Right ventricle myocardium superior (tissue), 1 donor: Measurements from ENCODE around the gene GPRASP2. TPM values are rescaled to one million over a fixed set of nuclear protein-coding genes. Genes with fewer than 3 reads are reported as not detected.
A peak's percentile ranks its signal among the peaks of the same experiment; 100 is the strongest.
"Not testable (repeated sequence)": the region's sequence is repeated elsewhere in the genome, so short reads cannot be mapped to it uniquely, and the experiment has no call there.

Source experiments
- ATAC-seq: fragments of 200-7000 bp; cut with Tn5 transposase; one replicate; pipeline ENCODE4 v1.9.1; 2020; ENCODE audit warnings: mild to moderate bottlenecking; ENCODE audit not compliant: poor library complexity
- DNase-seq: peaks from one replicate; pipeline ENCODE4 v3.0.0-alpha.2; 2020
- intact Hi-C: fragments of 100-400 bp; cut with DNase I; formaldehyde crosslinking; loops from one replicate; pipeline ENCODE4 v1.11.2; 2022
- long read RNA-seq: library from polyadenylated mRNA; unstranded; transcript quantifications from one replicate; pipeline ENCODE4 v2.0.0, GENCODE V29; 2021
- total RNA-seq: library from RNA; stranded (reverse); fragmentation: NEBNext Ultra II Directional; extraction: Animal tissue kit (Norgen Biotek cat#: 25700); gene quantifications from one replicate; pipeline ENCODE4 v1.2.1, GENCODE V29; 2021
- donor health status: DM: no; HTN: yes; CAD: no; lungs with severe emphysema.

GPRASP2 gene
- 11.1 TPM for total RNA-seq
- long read RNA-seq, transcript GPRASP2-202 (5 exons, 581 nt) = major isoform, 13 of 68 reads
- long read RNA-seq, partial matches to known transcripts = 20 of 68 reads
- long read RNA-seq, other reads (novel, unspliced or antisense) = 35 of 68 reads

- intact Hi-C loops = no loop called here
- peak; percentile 75 for DNase-seq
- ATAC-seq = peak; percentile 96
Observed at GRCh38 chrX:102712216-102712966, at the start of gene GPRASP2. GPRASP2 (plus strand) TSS chrX:102712448; CDS start chrX:102714870, 2,422 bp downstream.

GRCh38 chrX:102663820-102664219 is 48.4 kb upstream of the GPRASP2 start:
- intact Hi-C loops = not testable (repeated sequence)

GRCh38 chrX:102667034-102667433 is 45.2 kb upstream of the GPRASP2 start:
- DNase-seq, intact Hi-C loops, ATAC-seq: not testable (repeated sequence)

More at GRCh38 chrX:102663820-102664219, 48.4 kb upstream of the GPRASP2 start:
- DNase-seq, ATAC-seq: not testable (repeated sequence)

GRCh38 chrX:102669526-102669925 is 42.7 kb upstream of the GPRASP2 start:
- DNase-seq = no peak

GRCh38 chrX:102672856-102673255 is 39.4 kb upstream of the GPRASP2 start:
- ATAC-seq (no peak), DNase-seq (no peak)
- intact Hi-C loops = no loop called here

More at GRCh38 chrX:102669526-102669925, 42.7 kb upstream of the GPRASP2 start:
- intact Hi-C loops = no loop called here
- ATAC-seq = no peak

- intact Hi-C loops, ATAC-seq, DNase-seq: not testable (repeated sequence)
Observed at GRCh38 chrX:102677479-102677878, 34.8 kb upstream of the GPRASP2 start.

GRCh38 chrX:102684772-102685520 is 27.3 kb upstream of the GPRASP2 start:
- intact Hi-C loops = no loop called here
- DNase-seq (no peak), ATAC-seq (no peak)

- ATAC-seq (no peak), DNase-seq (no peak)
- intact Hi-C loops = no loop called here
Observed at GRCh38 chrX:102694749-102695148, 17.5 kb upstream of the GPRASP2 start.

GRCh38 chrX:102696306-102696705 is 15.9 kb upstream of the GPRASP2 start:
- no peak for DNase-seq
- intact Hi-C loops = no loop called here
- ATAC-seq = no peak

- DNase-seq (no peak), ATAC-seq (no peak)
- intact Hi-C loops = no loop called here
Observed at GRCh38 chrX:102697494-102697893, 14.8 kb upstream of the GPRASP2 start.

- intact Hi-C loops = no loop called here
- no peak for ATAC-seq
- DNase-seq = no peak
Observed at GRCh38 chrX:102708900-102709299, 3.3 kb upstream of the GPRASP2 start.

- intact Hi-C loops = no loop called here
- no peak for DNase-seq
- peak; percentile 3 for ATAC-seq
Observed at GRCh38 chrX:102711872-102712215, 404 bp upstream of the GPRASP2 start.

- ATAC-seq (peak; percentile 86), DNase-seq (peak; percentile 45)
- intact Hi-C loops = no loop called here
Observed at GRCh38 chrX:102712981-102713625, 855 bp downstream of the GPRASP2 start.

- ATAC-seq (no peak), DNase-seq (no peak)
- intact Hi-C loops = no loop called here
Observed at GRCh38 chrX:102714994-102715393, 2.7 kb downstream of the GPRASP2 start.

- DNase-seq = no peak
- intact Hi-C loops = no loop called here
Observed at GRCh38 chrX:102715967-102716366, 3.7 kb downstream of the GPRASP2 start.

GRCh38 chrX:102720237-102721168 is 8.3 kb downstream of the GPRASP2 start, which contains the start of gene GPRASP3:
GPRASP3 (plus strand) TSS chrX:102720743; CDS start chrX:102748996, 28,253 bp downstream.
- DNase-seq (peak; percentile 84), ATAC-seq (peak; percentile 98)
- intact Hi-C loops = no loop called here

More at GRCh38 chrX:102715967-102716366, 3.7 kb downstream of the GPRASP2 start:
- ATAC-seq = no peak

GRCh38 chrX:102721169-102721506 is 8.9 kb downstream of the GPRASP2 start:
- DNase-seq, ATAC-seq, intact Hi-C loops: not testable (repeated sequence)

- intact Hi-C loops = no loop called here
- no peak for ATAC-seq
- no peak for DNase-seq
Observed at GRCh38 chrX:102723456-102723855, 11.2 kb downstream of the GPRASP2 start.
